Right renal pelvis (tissue), 4 donors: ENCODE data around the gene AVPR1B. TPM values are rescaled to one million over a fixed set of nuclear protein-coding genes. Genes with fewer than 3 reads are reported as not detected.
"Not testable (repeated sequence)": the region's sequence is repeated elsewhere in the genome, so short reads cannot be mapped to it uniquely, and the experiment has no call there.

ENCODE experiments used
- DNase-seq, 4 donors: peaks; one replicate each; pipeline ENCODE4 v3.0.0-alpha.2; 2013; ENCODE audit warnings: low read depth in 4 of 4, low spot score in 3 of 4, missing footprints in 1 of 4
- polyA plus RNA-seq, 4 donors: library from polyadenylated mRNA; unstranded; fragments of 120-200 nt; gene quantifications; one replicate each; pipeline ENCODE4 v1.2.1, GENCODE V29; 2013; ENCODE audit not compliant: insufficient read length in 4 of 4

The AVPR1B gene
- polyA plus RNA-seq, 4 donors: 0.58 to 1.1 (median 0.79) TPM

- no peak for DNase-seq
Measured at GRCh38 chr1:206082831-206083695, 34.1 kb downstream of the AVPR1B start.

GRCh38 chr1:206081856-206082255, 35.3 kb downstream of the AVPR1B start:
- DNase-seq: no peak

GRCh38 chr1:206080026-206080820, 37.0 kb downstream of the AVPR1B start:
- no peak for DNase-seq

GRCh38 chr1:206079135-206079534, 38.1 kb downstream of the AVPR1B start:
- DNase-seq: no peak

DNA sequence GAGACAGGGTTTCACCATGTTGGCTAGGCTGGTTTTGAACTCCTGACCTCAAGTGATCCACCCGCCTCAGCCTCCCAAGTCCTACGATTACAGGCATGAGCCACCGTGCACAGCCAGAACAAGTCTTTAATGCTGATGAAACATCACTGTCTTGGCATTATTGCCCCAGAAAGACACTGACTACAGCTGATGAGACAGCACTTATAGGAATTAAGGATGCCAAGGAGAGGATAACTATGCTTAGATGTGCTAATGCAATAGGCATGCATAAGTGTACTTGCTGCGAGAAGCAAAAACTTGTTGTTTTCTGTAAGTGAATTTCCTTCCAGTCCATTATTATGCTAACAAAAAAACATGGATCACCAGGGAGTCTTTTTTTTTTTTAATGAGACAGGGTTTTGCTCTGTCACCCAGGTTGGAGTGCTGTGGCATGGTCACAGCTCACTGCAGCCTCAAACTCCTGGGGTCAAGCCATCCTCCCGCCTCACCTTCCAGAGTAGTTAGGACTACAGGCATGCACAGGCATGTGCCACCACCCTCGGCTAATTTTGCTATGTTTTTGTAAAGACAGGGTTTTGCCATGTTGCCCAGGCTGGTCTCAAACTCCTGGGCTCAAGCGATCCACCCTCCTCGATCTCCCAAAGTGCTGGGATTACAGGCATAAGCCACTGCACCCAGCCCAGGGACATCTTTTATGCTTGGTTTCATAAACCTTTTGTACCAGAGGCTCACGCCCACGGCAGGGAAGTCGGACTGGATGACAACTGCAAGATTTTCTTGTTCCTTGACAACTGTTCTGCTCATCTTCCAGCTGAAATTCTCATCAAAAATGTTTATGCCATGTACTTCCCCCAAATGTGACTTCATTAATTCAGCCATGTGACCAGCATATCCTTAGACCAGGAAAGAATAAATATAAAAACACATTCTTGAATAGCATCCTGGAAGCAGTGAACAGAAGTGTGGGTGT, 41.1 kb downstream of the AVPR1B start:
- no peak for DNase-seq

- no peak for DNase-seq
Measured at GRCh38 chr1:206074839-206075238, 42.3 kb downstream of the AVPR1B start.

DNA sequence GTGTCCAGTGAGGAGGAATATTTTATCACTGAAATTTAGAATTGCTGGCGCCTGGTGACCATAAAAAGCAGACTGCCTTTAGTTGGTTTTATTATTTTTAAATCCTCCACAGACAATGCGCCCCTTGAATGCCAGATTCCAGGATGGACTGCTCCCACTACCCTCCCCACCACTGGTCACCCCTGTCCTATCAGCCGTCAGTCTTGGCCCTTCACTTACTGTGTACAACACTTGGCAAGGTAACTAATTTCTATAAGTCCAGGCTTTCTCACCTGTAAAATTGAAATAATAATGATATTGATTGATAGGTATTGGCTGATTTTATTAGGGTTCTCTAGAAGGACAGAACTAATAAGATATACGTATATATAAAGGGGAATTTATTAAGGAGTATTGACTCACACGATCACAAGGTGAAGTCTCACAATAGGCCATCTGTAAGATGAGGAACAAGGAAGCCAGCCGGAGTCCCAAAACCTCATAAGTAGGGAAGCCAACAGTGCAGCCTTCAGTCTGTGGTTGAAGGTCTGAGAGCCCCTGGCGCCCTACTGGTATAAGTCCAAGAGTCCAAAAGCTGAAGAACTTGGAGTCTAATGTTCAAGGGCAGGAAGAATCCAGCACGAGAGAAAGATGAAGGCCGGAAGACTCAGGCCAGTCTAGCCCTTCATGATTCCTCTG, 46.4 kb downstream of the AVPR1B start:
- no peak for DNase-seq

GRCh38 chr1:206068314-206068713, 48.9 kb downstream of the AVPR1B start:
- no peak for DNase-seq

GRCh38 chr1:206067486-206068227, 49.5 kb downstream of the AVPR1B start:
- no peak for DNase-seq

DNA sequence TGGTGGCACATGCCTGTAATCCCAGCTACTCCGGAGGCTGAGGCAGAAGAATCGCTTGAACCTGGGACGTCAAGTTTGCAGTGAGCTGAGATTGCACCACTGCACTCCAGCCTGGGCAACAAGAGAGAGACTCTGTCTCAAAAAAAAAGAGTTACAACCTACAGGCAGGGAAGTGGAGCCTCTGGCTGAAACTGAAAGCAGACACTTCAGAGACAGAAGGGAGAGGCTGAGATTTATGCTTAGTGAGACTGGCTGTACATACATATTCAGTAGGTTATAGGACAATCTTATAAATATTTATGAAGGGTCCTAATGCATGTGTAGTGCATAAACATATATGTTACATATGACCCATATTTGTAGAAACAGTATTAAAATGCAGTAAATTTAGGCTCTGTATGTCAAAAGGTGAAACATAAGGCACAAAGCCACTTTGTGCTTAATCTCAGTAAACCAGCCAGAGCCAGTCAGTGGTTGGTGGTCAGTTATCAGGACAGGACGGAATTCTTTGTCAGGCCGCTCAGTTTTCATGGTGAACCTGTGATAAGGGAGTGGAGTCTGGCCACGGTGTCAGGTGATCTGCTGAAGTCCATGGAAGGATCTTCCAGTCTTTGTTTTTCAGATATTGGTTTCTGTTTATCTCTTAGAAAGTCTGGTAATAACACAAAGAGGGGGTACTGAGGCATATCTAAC, 50.6 kb downstream of the AVPR1B start:
- no peak for DNase-seq

DNA sequence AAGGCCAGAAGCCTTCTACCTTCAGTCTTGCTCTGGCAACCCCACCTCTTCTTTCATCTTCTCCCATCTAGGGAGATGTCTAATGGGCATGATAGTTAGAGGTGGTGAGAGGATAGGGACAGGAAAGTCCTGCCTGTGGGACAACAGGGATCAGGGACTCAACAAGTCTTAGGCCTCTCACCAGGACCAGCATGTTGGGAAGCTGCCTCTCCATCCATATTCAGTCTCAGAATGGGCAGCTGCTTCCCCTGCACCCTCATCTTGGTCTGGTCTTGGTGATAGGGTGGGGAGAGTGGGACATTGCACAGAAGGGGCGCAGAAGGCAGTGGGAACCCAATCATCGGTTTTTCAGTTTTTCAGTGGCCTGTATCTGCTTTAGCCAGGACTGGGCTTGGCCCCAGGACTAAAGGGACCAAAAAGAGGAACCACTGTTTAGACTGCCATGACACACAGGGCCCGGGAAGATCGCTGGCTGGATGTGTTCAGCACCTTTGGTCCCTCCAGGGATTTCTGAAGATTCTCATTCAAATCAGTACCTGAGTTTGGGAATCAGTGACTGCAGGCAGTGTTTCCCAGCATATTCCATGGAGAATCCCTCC, 51.5 kb downstream of the AVPR1B start:
- DNase-seq: no peak

DNA sequence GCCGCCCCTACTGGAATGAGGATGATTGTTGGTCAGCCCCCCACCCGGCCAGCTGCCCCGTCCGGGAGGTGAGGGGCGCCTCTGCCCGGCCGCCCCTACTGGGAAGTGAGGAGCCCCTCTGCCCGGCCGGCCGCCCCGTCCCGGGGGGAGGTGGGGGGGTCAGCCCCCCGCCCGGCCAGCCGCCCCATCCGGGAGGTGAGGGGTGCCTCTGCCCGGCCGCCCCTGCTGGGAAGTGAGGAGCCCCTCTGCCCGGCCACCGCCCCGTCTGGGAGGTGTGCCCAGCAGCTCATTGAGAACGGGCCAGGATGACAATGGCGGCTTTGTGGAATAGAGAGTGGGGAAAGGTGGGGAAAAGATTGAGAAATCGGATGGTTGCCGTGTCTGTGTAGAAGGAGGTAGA, 52.7 kb downstream of the AVPR1B start:
- not testable (repeated sequence) for DNase-seq

- not testable (repeated sequence) for DNase-seq
Measured at GRCh38 chr1:206064001-206064400, 53.2 kb downstream of the AVPR1B start.

DNA sequence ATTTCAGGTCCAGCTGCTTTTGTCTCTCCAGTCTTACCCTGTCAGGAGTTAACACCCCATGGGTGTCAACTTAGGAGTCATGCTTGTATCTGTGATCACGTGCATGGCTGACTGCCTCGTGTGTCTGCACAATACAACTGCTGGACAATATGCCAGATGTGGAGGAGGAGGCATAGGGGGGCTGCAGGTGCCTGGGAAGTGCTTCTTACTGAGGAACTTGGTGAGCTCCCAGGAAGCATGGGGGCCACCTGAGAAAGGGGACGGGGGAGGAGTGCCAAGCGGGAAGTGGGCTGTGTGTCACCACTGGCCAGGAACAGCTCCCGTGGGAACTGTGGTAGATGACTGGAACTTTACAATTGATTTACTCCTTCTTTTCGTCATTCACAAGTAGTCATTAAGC, 54.7 kb downstream of the AVPR1B start:
- no peak for DNase-seq

- DNase-seq: no peak
Measured at GRCh38 chr1:206060844-206061243, 56.3 kb downstream of the AVPR1B start.
